Neutrophil (primary cell): ENCODE measurements around the gene ANKH.
"Not testable (repeated sequence)": the region's sequence is repeated elsewhere in the genome, so short reads cannot be mapped to it uniquely, and the experiment has no call there.

ENCODE experiments used
- H3K27ac ChIP-seq: fragments of 200-600 bp; sonication (generic); 2 replicates; pipeline ENCODE4 v1.5.1; 2016; ENCODE audit warnings: mild to moderate bottlenecking, moderate library complexity
- H3K27me3 ChIP-seq: fragments of 200-600 bp; sonication (generic); 2 replicates; pipeline ENCODE4 v1.6.0; 2016; ENCODE audit warnings: mild to moderate bottlenecking
- H3K36me3 ChIP-seq: fragments of 200-600 bp; sonication (generic); 2 replicates; pipeline ENCODE4 v1.5.1; 2017
- H3K4me1 ChIP-seq, 2 experiments: fragments of 200-600 bp in 1 of 2; sonication (generic) in 1 of 2; 1 replicate in 1 of 2; 2 replicates in 1 of 2; pipeline versions ENCODE4 v1.5.1 to v1.6.1; 2013 to 2016; ENCODE audit warnings: low read depth in 1 of 2, low read length in 1 of 2, mild to moderate bottlenecking in 1 of 2, moderate library complexity in 1 of 2; ENCODE audit not compliant: control insufficient read depth in 1 of 2, insufficient read depth in 1 of 2
- H3K4me3 ChIP-seq, 2 experiments: fragments of 200-600 bp in 1 of 2; sonication (generic) in 1 of 2; 1 replicate in 1 of 2; 2 replicates in 1 of 2; pipeline ENCODE4 v1.5.1; 2013 to 2016; ENCODE audit warnings: low read depth in 1 of 2, low read length in 1 of 2, mild to moderate bottlenecking in 1 of 2, moderate library complexity in 1 of 2
- H3K9me3 ChIP-seq: fragments of 200-600 bp; sonication (generic); 2 replicates; pipeline ENCODE4 v1.5.1; 2016
- CTCF ChIP-seq: fragments of 200-600 bp; sonication (generic); IDR thresholded peaks from 2 replicates; pipeline ENCODE4 v1.5.1; 2016; ENCODE audit warnings: antibody characterized with exemption

The ANKH gene

GRCh38 chr5:14871214-14872069 lies at the start of gene ANKH:
Gene ANKH, minus strand, starts transcription at chr5:14871778. Its CDS starts 331 bp downstream, at chr5:14871447.
- TF ChIP-seq CTCF: no peak
- Histone ChIP-seq H3K36me3 (no peaks in the 10 kb centered on the region), H3K4me1 (peaks cover 4 to 13% of the 10 kb centered on the region in 2 experiments), H3K27me3 (peaks cover 86% of the 10 kb centered on the region), H3K27ac (no peak within 1 kb of the TSS), H3K4me3 (peak within 1 kb of the TSS in 1 of 2 experiments; percentile 35), H3K9me3 (no peaks in the 10 kb centered on the region)

GRCh38 chr5:14920121-14920520 lies 48.5 kb upstream of the ANKH start:
- no peaks in the 10 kb centered on the region for H3K4me1 ChIP-seq
- TF ChIP-seq CTCF: no peak
- no peak overlapping the region for H3K4me3 ChIP-seq
- H3K36me3 ChIP-seq: no peaks in the 10 kb centered on the region
- H3K9me3 ChIP-seq: no peaks in the 10 kb centered on the region
- H3K27ac ChIP-seq: no peak overlapping the region
- H3K27me3 ChIP-seq: peaks cover 5% of the 10 kb centered on the region

GRCh38 chr5:14919106-14919505 lies 47.5 kb upstream of the ANKH start:
- not testable (repeated sequence) for H3K27ac ChIP-seq, H3K27me3 ChIP-seq, H3K4me3 ChIP-seq, H3K4me1 ChIP-seq, H3K36me3 ChIP-seq, H3K9me3 ChIP-seq

- H3K27ac ChIP-seq: no peak overlapping the region
- no peaks in the 10 kb centered on the region for H3K36me3 ChIP-seq
- no peaks in the 10 kb centered on the region for H3K9me3 ChIP-seq
- H3K27me3 ChIP-seq: no peaks in the 10 kb centered on the region
- H3K4me1 ChIP-seq: no peaks in the 10 kb centered on the region
- no peak overlapping the region for H3K4me3 ChIP-seq
- TF ChIP-seq CTCF: no peak
Observed at GRCh38 chr5:14917719-14918118, 46.1 kb upstream of the ANKH start.

- H3K4me1 ChIP-seq: no peaks in the 10 kb centered on the region
- H3K36me3 ChIP-seq: no peaks in the 10 kb centered on the region
- H3K4me3 ChIP-seq: no peak overlapping the region
- no peaks in the 10 kb centered on the region for H3K9me3 ChIP-seq
- H3K27me3 ChIP-seq: no peaks in the 10 kb centered on the region
- H3K27ac ChIP-seq: no peak overlapping the region
- no peak for TF ChIP-seq CTCF
Observed at GRCh38 chr5:14915291-14915952, 43.8 kb upstream of the ANKH start.

- Histone ChIP-seq H3K4me3 (no peak overlapping the region), H3K27me3 (no peaks in the 10 kb centered on the region), H3K36me3 (no peaks in the 10 kb centered on the region), H3K27ac (no peak overlapping the region), H3K4me1 (no peaks in the 10 kb centered on the region), H3K9me3 (no peaks in the 10 kb centered on the region)
- TF ChIP-seq CTCF: no peak
Observed at GRCh38 chr5:14914623-14915260, 43.2 kb upstream of the ANKH start.
